K562 (cell line): ENCODE data around the gene IQCK. TPM values are rescaled to one million over a fixed set of nuclear protein-coding genes. Genes with fewer than 3 reads are reported as not detected.

Experiments
- ATAC-seq: fragments of 200-7000 bp; cut with Tn5 transposase; 3 replicates; pipeline ENCODE4 v1.9.1; 2020; ENCODE audit warnings: moderate library complexity
- BruUV-seq: library from RNA; stranded (reverse); fragments of 400-500 nt; replicated peaks from 2 replicates; lab custom pipeline; 2021; lab: Mats Ljungman, UMichigan
- CTCF ChIA-PET: fragments of 300-600 bp; formaldehyde crosslinking; extraction: SDS; loops from one replicate; lab custom pipeline; 2021; ENCODE audit warnings: low intra/inter-chr PET ratio; lab: Yijun Ruan, JAX
- POLR2A ChIA-PET: fragments of 300-600, 350-650 bp; sonication (Branson Sonifier 250); formaldehyde crosslinking; extraction: SDS; loops from one replicate; lab custom pipeline; 2021; ENCODE audit warnings: antibody characterized with exemption, inconsistent platforms; lab: Yijun Ruan, JAX
- DNase-seq, 4 experiments: peaks; one replicate each; pipeline versions ENCODE4 v3.0.0 to v3.0.0-alpha.2; 2011 to 2018; ENCODE audit warnings: low spot score in 3 of 4, mixed read lengths in 3 of 4; ENCODE audit errors: extremely low read depth in 1 of 4
- FAIRE-seq: peaks from 2 replicates; lab custom pipeline; 2011; peaks lifted over from hg19 to GRCh38; lab: Jason Lieb, UNC
- H2AFZ ChIP-seq: 2 replicates; pipeline ENCODE4 v1.6.0; 2011; ENCODE audit warnings: low read depth, low read length, control low read depth, inconsistent platforms
- H3K27ac ChIP-seq: fragments of 200-600 bp; 3 replicates; pipeline ENCODE4 v1.8.0; 2011; ENCODE audit warnings: low read depth, mild to moderate bottlenecking, control low read depth, inconsistent platforms, low read length, moderate library complexity, mixed read lengths; ENCODE audit errors: extremely low read depth
- H3K27me3 ChIP-seq, 2 experiments: fragments of 300-600 bp in 1 of 2; 2 replicates in 1 of 2; 3 replicates in 1 of 2; pipeline versions ENCODE4 v1.6.0 to v1.8.0; 2011; ENCODE audit warnings: inconsistent platforms in 2 of 2, low read length in 2 of 2, mild to moderate bottlenecking in 1 of 2, mixed read lengths in 1 of 2, moderate library complexity in 1 of 2; ENCODE audit not compliant: control insufficient read depth in 2 of 2, insufficient read depth in 2 of 2
- H3K36me3 ChIP-seq: fragments of 300-600 bp; 3 replicates; pipeline ENCODE4 v1.8.0; 2011; ENCODE audit warnings: mild to moderate bottlenecking, low read length, inconsistent platforms; ENCODE audit not compliant: control insufficient read depth, insufficient read depth
- H3K4me1 ChIP-seq, 2 experiments: fragments of 200-600 bp in 1 of 2; replicated peaks in 1 of 2; 2 replicates in 1 of 2; 3 replicates in 1 of 2; pipeline versions ENCODE4 v1.5.1 to v1.8.0; 2011; ENCODE audit warnings: inconsistent platforms in 2 of 2, low read length in 2 of 2, mild to moderate bottlenecking in 1 of 2, mixed read lengths in 1 of 2, moderate library complexity in 1 of 2; ENCODE audit not compliant: control insufficient read depth in 2 of 2, insufficient read depth in 2 of 2
- H3K4me2 ChIP-seq: 2 replicates; pipeline ENCODE4 v1.6.1; 2011; ENCODE audit warnings: low read length, control low read depth, inconsistent platforms, mixed read lengths; ENCODE audit not compliant: insufficient read depth
- H3K4me3 ChIP-seq: fragments of 200-600 bp; sonication (generic), shearing (Covaris generic); 2 replicates; pipeline ENCODE4 v1.5.1; 2016; ENCODE audit warnings: control low read depth, inconsistent platforms
- H3K79me2 ChIP-seq: fragments of 200-600 bp; 3 replicates; pipeline ENCODE4 v1.8.0; 2011; ENCODE audit warnings: low read length, inconsistent platforms; ENCODE audit not compliant: control insufficient read depth, insufficient read depth
- H3K9ac ChIP-seq, 2 experiments: 2 replicates each; pipeline versions ENCODE4 v1.6.0 to v1.6.1; 2011; ENCODE audit warnings: low read depth in 2 of 2, low read length in 2 of 2, control low read depth in 1 of 2, inconsistent platforms in 1 of 2, mild to moderate bottlenecking in 1 of 2, mixed read lengths in 1 of 2; ENCODE audit not compliant: insufficient read depth in 1 of 2
- H3K9me1 ChIP-seq: one replicate; pipeline ENCODE4 v1.6.0; 2011; ENCODE audit warnings: inconsistent platforms, mild to moderate bottlenecking, low read length, moderate library complexity; ENCODE audit not compliant: control insufficient read depth, insufficient read depth
- H3K9me3 ChIP-seq: replicated peaks from 2 replicates; pipeline ENCODE4 v1.5.1; 2011; ENCODE audit warnings: low read depth, low read length, inconsistent platforms; ENCODE audit not compliant: control insufficient read depth, insufficient read depth
- H4K20me1 ChIP-seq: replicated peaks from 2 replicates; pipeline ENCODE4 v1.6.1; 2011; ENCODE audit warnings: low read length, inconsistent platforms, mixed read lengths; ENCODE audit not compliant: control insufficient read depth, insufficient read depth
- CREBBP ChIP-seq: IDR thresholded peaks from one replicate; pipeline ENCODE4 v1.6.1; 2012; ENCODE audit warnings: low read depth, mild to moderate bottlenecking, control low read depth, inconsistent platforms, low read length
- GMEB1 ChIP-seq: fragments of 250-450 bp; sonication (Bioruptor Pico); IDR thresholded peaks from 2 replicates; pipeline ENCODE4 v1.4.0; 2020; ENCODE audit warnings: mild to moderate bottlenecking
- PKNOX1 ChIP-seq: fragments of 450-650 bp; IDR thresholded peaks from 2 replicates; pipeline ENCODE4 v1.6.1; 2016
- ZBTB12 ChIP-seq: fragments of 250-450 bp; sonication (Bioruptor Pico); IDR thresholded peaks from 2 replicates; pipeline ENCODE4 v1.4.0; 2020
- ZNF146 ChIP-seq: IDR thresholded peaks from one replicate; pipeline ENCODE4 v1.6.1; 2018; ENCODE audit warnings: missing compliant biosample characterization; ENCODE audit not compliant: unreplicated experiment
- ZNF511 ChIP-seq: sonication (generic); formaldehyde crosslinking; IDR thresholded peaks from 2 replicates; pipeline ENCODE4 v1.8.0; 2022; ENCODE audit warnings: mild to moderate bottlenecking, missing genetic modification reagents
- WGBS: fragments of 100-300 bp; shearing (Covaris generic); methylation state at CpG from one replicate; pipeline ENCODE4 v1.1.6; 2016; ENCODE audit warnings: low coverage, mixed read lengths; ENCODE audit not compliant: insufficient coverage; ENCODE audit errors: missing lambda C conversion rate; 5-methylcytosine and 5-hydroxymethylcytosine counted together
- in situ Hi-C: fragments of 300-500 bp; cut with MboI; formaldehyde crosslinking; loops from 4 replicates; pipeline ENCODE4 v1.15.0; 2018; ENCODE audit warnings: inconsistent platforms, mixed read lengths
- intact Hi-C: fragments of 100-400 bp; cut with micrococcal nuclease; formaldehyde crosslinking; loops from 2 replicates; pipeline ENCODE4 v1.14.2; 2022
- polyA plus RNA-seq, 8 experiments: library from polyadenylated mRNA; depleted of rRNA in 4 of 8; stranded (reverse) in 5 of 8; unstranded in 3 of 8; fragments of >200 nt; fragmentation: Nextera tagmentation in 2 of 8; fragmentation: Illumina TruSeq in 1 of 8; extraction: Ambion mirVana in 2 of 8; extraction: Trizol in 1 of 8; gene quantifications; 2 replicates each; pipeline versions ENCODE4 v1.2.1 to v1.2.3, GENCODE V29; 2011 to 2014; ENCODE audit warnings: inconsistent platforms in 1 of 8, missing spikeins in 1 of 8
- total RNA-seq, 7 experiments: library from RNA; depleted of rRNA in 6 of 7; stranded (reverse); fragments of >200 nt in 6 of 7; fragmentation: Illumina TruSeq in 2 of 7; extraction: Trizol in 2 of 7; gene quantifications; 2 replicates each; pipeline versions ENCODE4 v1.2.1 to v1.2.3, GENCODE V29; 2011 to 2021; ENCODE audit warnings: low replicate concordance in 1 of 7

IQCK gene
- total and polyA plus RNA-seq, 9 of the 15 experiments (the other 6 are each of a cell fraction or from before 2014, with no cell fraction given): 5.2 to 12.2 (median 7.3) TPM

- no peak for TF ChIP-seq GMEB1 (CRISPR knock-in tag)
- no peak for TF ChIP-seq CREBBP
- TF ChIP-seq ZBTB12: no peak
- no peak for TF ChIP-seq ZNF511 (CRISPR knock-in tag)
- TF ChIP-seq, all 486 proteins: peak for 0
Observed at GRCh38 chr16:19850131-19850817, 132.2 kb downstream of the IQCK start (continued).

GRCh38 chr16:19851476-19851875, 133.4 kb downstream of the IQCK start:
- peak; percentile 54 for TF ChIP-seq PKNOX1
- no peak for TF ChIP-seq ZNF146
- Histone ChIP-seq H3K27ac (no peak overlapping the region), H3K9me3 (no peaks in the 10 kb centered on the region), H2AFZ (no peak overlapping the region), H3K36me3 (no peaks in the 10 kb centered on the region), H3K4me2 (no peak overlapping the region), H3K27me3 (peaks cover 2 to 6% of the 10 kb centered on the region in 2 experiments; a peak in 1 of 5 replicates), H3K9ac (no peak overlapping the region), H3K79me2 (no peaks in the 10 kb centered on the region), H3K9me1 (no peaks in the 10 kb centered on the region), H4K20me1 (no peaks in the 10 kb centered on the region), H3K4me1 (no peaks in the 10 kb centered on the region), H3K4me3 (no peak overlapping the region)
- POLR2A ChIA-PET: interaction anchor here (0.9 to 1.1 kb wide), 2 partner anchors 9 to 14 kb away, joined by 3 read pairs; no protein-coding TSS in a partner anchor
- in situ Hi-C loops: no loop called here
- FAIRE-seq (no peak), DNase-seq (no peak), ATAC-seq (no peak)
- CTCF ChIA-PET: no interaction called here
- WGBS: 21% methylated on average over 6 of the region's 7 CpGs
- no TSS peak for BruUV-seq
- intact Hi-C loops: no loop called here
